GM12872 (cell line): ENCODE results near the gene MYF5.
A peak's percentile ranks its signal among the peaks of the same experiment; 100 is the strongest.

Experiments
- TF ChIP-seq, protein P1 (sequence below): IDR thresholded peaks from 3 replicates; pipeline ENCODE4 v1.5.1; 2011; ENCODE audit warnings: low read depth, mild to moderate bottlenecking, low read length, moderate library complexity; ENCODE audit not compliant: insufficient read depth

The MYF5 gene

GRCh38 chr12:80708975-80709328 is 7.8 kb upstream of the MYF5 start:
- TF ChIP-seq, protein P1, sequence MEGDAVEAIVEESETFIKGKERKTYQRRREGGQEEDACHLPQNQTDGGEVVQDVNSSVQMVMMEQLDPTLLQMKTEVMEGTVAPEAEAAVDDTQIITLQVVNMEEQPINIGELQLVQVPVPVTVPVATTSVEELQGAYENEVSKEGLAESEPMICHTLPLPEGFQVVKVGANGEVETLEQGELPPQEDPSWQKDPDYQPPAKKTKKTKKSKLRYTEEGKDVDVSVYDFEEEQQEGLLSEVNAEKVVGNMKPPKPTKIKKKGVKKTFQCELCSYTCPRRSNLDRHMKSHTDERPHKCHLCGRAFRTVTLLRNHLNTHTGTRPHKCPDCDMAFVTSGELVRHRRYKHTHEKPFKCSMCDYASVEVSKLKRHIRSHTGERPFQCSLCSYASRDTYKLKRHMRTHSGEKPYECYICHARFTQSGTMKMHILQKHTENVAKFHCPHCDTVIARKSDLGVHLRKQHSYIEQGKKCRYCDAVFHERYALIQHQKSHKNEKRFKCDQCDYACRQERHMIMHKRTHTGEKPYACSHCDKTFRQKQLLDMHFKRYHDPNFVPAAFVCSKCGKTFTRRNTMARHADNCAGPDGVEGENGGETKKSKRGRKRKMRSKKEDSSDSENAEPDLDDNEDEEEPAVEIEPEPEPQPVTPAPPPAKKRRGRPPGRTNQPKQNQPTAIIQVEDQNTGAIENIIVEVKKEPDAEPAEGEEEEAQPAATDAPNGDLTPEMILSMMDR, result no peak

DNA sequence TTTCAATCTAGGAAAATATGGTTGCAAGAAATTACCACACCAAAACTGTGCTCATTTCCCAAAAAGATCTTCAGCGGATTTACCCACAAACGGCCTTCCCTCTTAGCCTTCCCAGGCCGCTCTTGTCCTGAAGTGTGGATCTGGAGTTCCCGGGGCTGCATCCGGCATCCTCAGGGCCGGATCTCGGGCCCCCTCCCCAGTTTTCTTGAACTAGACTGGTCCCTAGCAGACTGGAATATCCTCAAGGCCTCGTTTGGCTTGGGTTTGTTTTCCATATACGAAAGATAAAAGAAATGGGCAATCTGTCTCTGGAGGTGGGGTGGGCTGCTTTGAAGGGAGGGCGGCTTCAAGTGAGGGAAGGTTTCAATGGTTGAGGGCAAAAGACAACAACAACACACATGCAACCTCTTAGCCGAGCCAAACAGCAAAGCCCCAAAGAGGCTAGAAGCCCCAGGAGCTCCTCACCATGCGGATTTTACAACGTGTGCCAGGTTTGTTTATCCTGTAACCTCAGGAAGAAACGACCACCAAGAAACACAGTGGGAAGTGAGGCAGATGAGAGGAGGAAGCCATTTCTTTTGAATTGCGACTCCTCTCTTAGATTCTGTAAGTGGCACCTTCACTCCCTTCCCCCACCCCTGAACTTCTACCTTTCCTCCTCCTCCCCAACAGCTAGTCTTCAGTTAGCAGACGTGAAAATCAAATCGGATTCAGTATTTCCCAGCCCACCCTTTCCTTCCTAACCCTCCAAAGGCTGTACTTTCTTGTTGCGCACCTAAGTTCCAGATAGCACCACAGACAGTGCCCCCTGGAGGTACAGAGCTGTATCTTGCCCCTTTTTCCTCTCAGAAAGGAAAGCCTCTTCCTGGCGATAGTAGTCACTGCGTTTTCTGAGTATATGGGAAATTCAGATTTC is 6.6 kb upstream of the MYF5 start:
- TF ChIP-seq, protein P1, result peak; percentile 66

DNA sequence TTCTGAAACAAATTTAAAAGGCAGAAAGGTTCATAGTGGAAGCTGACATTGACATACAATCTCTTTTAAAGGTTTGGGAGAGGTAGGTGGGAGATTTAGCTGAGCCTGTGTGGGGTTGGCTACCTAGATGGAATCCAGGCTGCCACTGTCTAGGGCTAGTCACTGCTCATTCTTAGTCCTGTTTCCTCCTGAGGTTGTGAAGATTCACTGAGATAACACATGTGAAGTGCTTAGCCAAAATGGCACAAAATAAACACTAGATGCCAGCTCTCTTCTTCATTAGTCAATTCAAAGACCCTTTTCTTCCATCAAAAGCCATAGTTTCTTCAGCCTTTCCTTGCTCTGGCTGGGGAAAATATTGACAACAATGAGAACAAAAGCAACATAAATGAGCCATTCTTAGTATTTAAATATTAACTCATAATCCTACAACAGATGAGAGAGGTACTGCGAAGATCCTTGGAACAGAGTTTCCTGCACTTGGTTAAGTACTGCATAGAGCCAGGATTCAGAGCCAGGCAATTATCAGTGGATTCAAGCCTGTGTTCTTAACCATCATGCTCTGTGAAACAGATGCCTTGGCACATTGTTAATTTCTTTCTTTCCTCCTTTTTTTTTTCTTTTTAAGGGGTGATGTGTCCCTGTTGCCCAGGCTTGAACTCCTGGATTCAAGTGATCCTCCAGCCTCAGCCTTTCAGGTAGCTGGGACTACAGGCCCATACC is 5.8 kb upstream of the MYF5 start:
- TF ChIP-seq, protein P1, result no peak

GRCh38 chr12:80711866-80712265 is 4.8 kb upstream of the MYF5 start:
- TF ChIP-seq, protein P1, result no peak

DNA sequence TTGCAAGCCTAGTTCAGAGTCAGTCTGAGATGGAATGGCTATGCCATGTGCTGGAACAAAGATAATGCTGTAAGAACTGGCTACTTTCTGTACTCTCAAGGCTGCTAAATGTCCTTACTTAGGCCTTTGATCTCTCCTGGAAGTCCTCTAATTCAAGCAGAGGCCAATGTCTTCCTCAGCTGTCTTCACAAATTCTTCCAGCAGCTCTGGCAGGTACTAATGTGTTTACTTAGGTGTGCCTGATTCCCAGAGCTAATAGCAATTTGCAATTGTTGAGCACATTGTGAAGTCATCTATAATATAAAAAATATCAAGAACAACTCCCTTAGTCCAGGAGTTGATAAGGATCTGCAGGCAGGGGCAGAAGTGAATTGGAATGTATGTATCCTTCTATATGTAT is 3.8 kb upstream of the MYF5 start:
- TF ChIP-seq, protein P1, result no peak

GRCh38 chr12:80713419-80713818 is 3.3 kb upstream of the MYF5 start:
- TF ChIP-seq, protein P1, result no peak

DNA sequence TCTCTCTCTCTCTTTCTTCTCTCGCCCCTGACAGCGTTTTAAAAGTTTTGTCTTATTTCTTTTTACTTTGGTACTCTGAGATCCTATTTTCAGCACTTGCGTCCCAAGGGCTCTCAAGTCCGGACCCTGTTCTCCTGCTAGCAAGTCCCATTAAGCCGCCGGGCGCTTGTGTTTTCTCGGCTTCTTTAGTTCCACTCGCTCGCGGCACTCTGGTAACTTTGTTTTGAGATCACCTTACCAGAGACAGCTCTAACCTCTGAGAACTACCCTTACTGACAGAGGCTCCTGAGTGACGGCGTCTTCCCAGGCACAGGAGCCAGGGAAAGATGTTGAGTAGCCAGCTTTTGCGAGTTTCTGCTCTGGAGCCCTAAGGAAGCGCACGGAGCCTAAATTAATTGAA is 2.7 kb upstream of the MYF5 start:
- TF ChIP-seq, protein P1, result no peak
